Measurements from ENCODE around the gene CLCF1. TPM values are rescaled to one million over a fixed set of nuclear protein-coding genes. Genes with fewer than 3 reads are reported as not detected.

CLCF1 gene
- total RNA-seq, 1 donor from 2014 or later: 32.6 TPM

DNA sequence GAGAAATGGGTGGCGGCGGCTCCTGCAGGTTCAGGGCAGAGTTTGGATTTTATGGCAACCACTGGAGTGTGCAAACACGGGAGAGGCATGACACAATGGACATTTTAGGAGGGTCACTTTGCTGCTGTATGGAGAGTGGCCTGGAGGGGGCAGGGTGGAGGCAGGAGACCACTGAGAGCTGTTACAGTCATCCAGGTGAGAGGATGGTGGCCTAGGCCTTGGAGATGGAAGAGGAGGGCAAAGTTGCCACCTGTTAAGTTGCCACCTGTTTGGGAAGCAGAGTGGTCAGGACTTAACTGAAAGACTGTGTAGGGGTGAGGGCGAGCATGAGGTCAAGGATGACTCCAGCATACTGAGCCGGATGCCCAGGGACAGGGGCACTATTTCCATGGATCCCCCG, 16.1 kb upstream of the CLCF1 start:
- Histone ChIP-seq H3K4me1 (peaks cover 7 to 22% of the 10 kb centered on the region in 2 donors), H3K9me3 (no peaks in the 10 kb centered on the region), H3K36me3 (no peaks in the 10 kb centered on the region), H3K27me3 (no peaks in the 10 kb centered on the region), H3K27ac (no peak overlapping the region), H3K4me3 (no peak overlapping the region)
- TF ChIP-seq, protein P1, sequence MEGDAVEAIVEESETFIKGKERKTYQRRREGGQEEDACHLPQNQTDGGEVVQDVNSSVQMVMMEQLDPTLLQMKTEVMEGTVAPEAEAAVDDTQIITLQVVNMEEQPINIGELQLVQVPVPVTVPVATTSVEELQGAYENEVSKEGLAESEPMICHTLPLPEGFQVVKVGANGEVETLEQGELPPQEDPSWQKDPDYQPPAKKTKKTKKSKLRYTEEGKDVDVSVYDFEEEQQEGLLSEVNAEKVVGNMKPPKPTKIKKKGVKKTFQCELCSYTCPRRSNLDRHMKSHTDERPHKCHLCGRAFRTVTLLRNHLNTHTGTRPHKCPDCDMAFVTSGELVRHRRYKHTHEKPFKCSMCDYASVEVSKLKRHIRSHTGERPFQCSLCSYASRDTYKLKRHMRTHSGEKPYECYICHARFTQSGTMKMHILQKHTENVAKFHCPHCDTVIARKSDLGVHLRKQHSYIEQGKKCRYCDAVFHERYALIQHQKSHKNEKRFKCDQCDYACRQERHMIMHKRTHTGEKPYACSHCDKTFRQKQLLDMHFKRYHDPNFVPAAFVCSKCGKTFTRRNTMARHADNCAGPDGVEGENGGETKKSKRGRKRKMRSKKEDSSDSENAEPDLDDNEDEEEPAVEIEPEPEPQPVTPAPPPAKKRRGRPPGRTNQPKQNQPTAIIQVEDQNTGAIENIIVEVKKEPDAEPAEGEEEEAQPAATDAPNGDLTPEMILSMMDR (IDR thresholded peaks at IDR 0.05): peak; percentile 23 to 46 (median 36)
- intact Hi-C loops (cut with DNase I): no loop called here
- no peak for DNase-seq (ENCODE audit: low spot score in 2 of 2)

DNA sequence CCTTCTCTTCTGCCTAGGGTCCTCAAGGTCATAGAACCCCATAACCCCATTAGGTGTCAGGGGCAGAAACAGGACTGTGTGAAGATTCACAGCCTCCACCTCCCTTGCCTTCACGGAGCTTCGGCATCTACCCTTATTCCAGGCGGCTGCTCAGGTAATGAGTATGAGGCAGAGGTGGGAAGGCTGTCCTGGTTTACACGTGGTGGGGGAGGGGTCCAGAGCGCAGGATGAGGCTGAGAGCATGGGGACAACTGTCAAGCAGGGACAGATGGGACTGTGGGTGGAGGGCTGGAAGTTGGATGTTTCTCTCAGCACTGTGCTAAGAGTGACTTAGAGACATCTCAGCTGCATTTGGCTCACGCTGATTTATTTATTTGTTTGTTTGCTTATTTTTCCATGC, 14.1 kb upstream of the CLCF1 start:
- DNase-seq (ENCODE audit: low spot score in 2 of 2): no peak
- Histone ChIP-seq H3K9me3 (no peaks in the 10 kb centered on the region), H3K27ac (no peak overlapping the region), H3K36me3 (no peaks in the 10 kb centered on the region), H3K4me3 (no peak overlapping the region), H3K27me3 (no peaks in the 10 kb centered on the region), H3K4me1 (peaks cover 7 to 21% of the 10 kb centered on the region in 2 donors)
- TF ChIP-seq, protein P1 (IDR thresholded peaks at IDR 0.05): no peak
- intact Hi-C loops (cut with DNase I): no loop called here

DNA sequence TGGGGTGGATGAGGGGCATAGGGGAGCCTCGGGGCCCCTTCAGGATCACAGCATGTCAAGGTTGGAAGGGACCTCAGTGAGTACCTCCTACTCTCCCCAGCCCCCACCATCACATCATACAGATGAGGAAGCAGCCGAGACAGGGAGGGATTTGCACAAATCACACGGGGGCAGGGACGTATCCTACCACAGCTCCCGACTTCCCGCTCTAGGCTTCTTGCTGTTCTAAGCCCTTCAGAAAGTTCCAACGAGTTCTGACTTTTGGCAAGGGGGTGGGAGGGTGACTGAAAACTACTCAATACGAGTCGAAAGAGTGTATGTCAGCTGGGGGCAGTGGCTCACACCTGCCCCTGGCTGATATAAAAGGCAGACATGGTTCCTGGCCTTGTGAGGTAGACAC, 13.7 kb upstream of the CLCF1 start:
- Histone ChIP-seq H3K4me1 (peaks cover 7 to 21% of the 10 kb centered on the region in 2 donors), H3K27me3 (no peaks in the 10 kb centered on the region), H3K4me3 (no peak overlapping the region), H3K36me3 (no peaks in the 10 kb centered on the region), H3K9me3 (no peaks in the 10 kb centered on the region), H3K27ac (no peak overlapping the region)
- no peak for DNase-seq (ENCODE audit: low spot score in 2 of 2)
- intact Hi-C loops (cut with DNase I): no loop called here
- TF ChIP-seq, protein P1 (IDR thresholded peaks at IDR 0.05): no peak

DNA sequence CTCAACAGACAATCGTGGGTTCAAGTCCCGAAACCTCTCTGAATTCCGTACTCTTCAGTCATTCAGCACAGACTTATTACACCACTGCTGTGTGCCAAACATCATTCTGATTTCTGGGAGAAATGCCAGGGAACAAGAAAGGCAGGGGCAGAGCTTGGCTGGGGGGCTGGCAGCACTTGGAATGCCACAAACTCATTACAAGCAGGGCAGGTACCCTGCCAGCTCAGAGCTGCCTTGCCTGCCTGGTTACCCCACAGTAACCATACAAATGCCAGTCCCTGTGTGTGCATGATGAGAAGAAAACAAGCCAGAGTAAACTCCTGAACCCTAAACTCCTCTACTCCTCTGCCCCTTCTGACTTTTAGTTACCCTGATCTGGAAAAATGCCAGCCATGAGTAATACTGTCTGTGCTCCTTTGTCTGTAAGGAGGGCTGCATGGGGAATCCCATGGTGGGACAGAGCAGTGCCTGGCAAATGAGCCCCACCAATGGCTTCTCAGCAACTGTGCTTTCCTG, 11.5 kb upstream of the CLCF1 start:
- intact Hi-C loops (cut with DNase I): no loop called here
- H3K27ac ChIP-seq: peak overlapping the region in 1 of 2 donors; percentile 3

DNA sequence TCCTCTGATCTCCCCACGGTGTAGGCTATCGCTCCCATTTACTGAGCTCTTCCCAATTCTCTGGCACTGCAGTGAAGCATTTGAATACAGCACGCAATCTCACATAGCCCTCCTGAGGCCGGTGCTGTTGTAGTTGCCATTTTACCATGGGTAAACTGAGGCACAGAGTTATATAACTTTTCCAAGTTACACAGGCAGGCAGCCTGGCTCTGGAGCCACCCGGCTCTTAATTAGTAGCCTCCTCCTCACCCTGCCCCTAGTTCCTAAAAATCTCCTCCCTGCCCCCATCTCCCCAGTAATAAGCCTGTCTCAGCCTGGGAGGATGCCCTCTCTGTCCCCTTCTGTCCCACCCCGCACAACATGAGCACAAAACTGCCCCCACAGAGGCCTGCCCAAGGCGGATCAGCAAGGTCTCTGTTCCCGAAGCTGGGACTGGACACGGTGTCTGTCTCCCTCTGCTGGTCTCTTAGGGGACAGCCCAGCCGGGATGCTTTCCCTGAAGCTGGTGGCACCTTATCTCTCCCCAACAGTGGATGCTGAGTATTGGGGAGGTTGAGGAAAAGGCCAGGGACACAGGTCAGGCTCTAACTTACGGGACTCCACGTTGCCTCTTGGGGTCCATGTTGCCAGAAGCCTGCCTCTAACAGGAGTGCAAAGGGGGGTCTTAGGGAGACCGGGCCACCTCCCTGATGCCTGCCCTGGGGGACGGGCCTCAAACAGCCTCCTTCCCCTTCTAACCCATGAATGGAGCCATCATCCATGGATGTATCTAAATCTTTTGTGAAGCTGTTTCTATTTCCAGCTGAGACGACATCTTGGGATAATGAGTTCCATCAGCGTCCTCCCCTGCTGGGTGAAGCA, 9.1 kb upstream of the CLCF1 start:
- DNase-seq (ENCODE audit: low spot score in 2 of 2): peak in 1 of 2 donors; percentile 90
- H3K36me3 ChIP-seq: no peaks in the 10 kb centered on the region
- TF ChIP-seq, protein P1 (IDR thresholded peaks at IDR 0.05): peak; percentile 96 to 99 (median 97)
- H3K9me3 ChIP-seq: no peaks in the 10 kb centered on the region
- no peak overlapping the region for H3K27ac ChIP-seq
- H3K4me3 ChIP-seq: no peak overlapping the region
- intact Hi-C loops (cut with DNase I): loop anchor here (1.0 to 2.0 kb wide), 3 partner anchors 25 to 118 kb away; no protein-coding TSS in a partner anchor
- H3K4me1 ChIP-seq: peaks cover 0 to 12% of the 10 kb centered on the region in 2 donors
- H3K27me3 ChIP-seq: no peaks in the 10 kb centered on the region

More for the DNA sequence above, 11.5 kb upstream of the CLCF1 start:
- H3K27me3 ChIP-seq: no peaks in the 10 kb centered on the region
- DNase-seq (ENCODE audit: low spot score in 2 of 2): no peak
- H3K36me3 ChIP-seq: no peaks in the 10 kb centered on the region
- H3K9me3 ChIP-seq: no peaks in the 10 kb centered on the region
- no peak overlapping the region for H3K4me3 ChIP-seq
- TF ChIP-seq, protein P1 (IDR thresholded peaks at IDR 0.05): no peak
- peaks cover 0 to 12% of the 10 kb centered on the region in 2 donors for H3K4me1 ChIP-seq

Measured in ascending aorta (tissue), 2 donors.